ENCODE results near the gene CCDC40. TPM values are rescaled to one million over a fixed set of nuclear protein-coding genes. Genes with fewer than 3 reads are reported as not detected.

CCDC40 gene
- total RNA-seq, 1 experiment from 2014 or later, result 3.8 TPM

DNA sequence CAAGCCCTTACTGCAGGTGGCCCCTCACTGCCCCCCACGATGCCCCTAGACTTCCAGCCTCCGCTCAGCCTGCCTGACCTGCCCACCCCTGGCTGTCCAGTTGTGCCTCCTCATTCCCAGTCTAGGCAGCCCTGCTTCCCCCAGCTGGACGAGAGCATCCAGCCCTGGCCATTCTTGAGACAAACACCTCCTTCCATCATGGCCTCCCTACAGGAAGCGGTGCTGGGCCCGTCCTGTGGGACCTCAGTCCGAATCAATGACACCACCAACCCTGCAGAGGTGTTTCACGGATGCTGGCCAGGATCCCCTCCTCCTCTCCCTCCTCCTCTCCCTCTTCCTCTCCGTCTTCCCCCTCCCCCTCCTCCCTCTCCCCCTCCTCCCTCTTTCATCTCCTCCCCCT, 28.3 kb downstream of the CCDC40 start:
- Histone ChIP-seq H3K27me3 (ENCODE audit: control insufficient read depth, insufficient read depth, low read length) (no peaks in the 10 kb centered on the region), H3K4me3 (ENCODE audit: insufficient read depth, low read depth, low read length) (no peak overlapping the region), H3K36me3 (replicated peaks; ENCODE audit: control insufficient read depth, insufficient read depth, low read length) (no peaks in the 10 kb centered on the region)
- peak; percentile 55 for DNase-seq

DNA sequence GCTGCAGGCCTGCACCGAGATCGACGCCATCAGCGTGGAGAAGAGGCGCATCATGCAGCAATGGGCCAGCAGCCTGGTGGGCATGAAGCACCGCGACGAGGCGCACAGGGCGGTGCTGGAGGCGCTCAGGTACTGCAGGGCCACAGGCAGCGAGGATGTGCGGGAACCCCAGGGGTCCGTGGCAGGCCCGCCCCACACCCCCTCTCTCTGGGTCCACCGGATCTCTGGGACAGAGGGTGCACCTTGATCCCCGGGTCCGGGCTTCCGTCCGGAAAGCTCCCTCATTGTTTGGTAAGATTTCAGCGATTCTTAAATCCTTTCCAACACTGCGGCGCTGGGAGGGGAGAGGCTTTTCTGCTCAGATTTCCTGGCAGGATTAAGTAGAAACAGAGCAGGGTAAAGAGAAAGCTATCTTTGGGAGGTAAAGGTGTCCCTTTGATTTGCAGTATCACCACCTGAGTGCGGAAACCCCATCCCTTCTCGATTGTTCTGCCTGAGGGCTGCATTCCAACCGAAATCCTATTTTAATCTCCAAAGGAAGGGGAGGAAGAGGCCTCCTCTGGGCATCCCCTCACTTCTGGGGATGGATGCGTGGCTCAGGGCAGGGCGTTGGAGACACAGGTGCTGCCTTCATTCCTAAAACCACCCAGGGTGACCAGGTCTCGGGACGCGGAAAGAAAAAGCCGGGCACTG, 29.2 kb downstream of the CCDC40 start:
- H3K36me3 ChIP-seq (replicated peaks; ENCODE audit: control insufficient read depth, insufficient read depth, low read length), result no peaks in the 10 kb centered on the region
- no peak overlapping the region for H3K4me3 ChIP-seq (ENCODE audit: insufficient read depth, low read depth, low read length)
- H3K27me3 ChIP-seq (ENCODE audit: control insufficient read depth, insufficient read depth, low read length), result no peaks in the 10 kb centered on the region
- peak; percentile 86 for DNase-seq

DNA sequence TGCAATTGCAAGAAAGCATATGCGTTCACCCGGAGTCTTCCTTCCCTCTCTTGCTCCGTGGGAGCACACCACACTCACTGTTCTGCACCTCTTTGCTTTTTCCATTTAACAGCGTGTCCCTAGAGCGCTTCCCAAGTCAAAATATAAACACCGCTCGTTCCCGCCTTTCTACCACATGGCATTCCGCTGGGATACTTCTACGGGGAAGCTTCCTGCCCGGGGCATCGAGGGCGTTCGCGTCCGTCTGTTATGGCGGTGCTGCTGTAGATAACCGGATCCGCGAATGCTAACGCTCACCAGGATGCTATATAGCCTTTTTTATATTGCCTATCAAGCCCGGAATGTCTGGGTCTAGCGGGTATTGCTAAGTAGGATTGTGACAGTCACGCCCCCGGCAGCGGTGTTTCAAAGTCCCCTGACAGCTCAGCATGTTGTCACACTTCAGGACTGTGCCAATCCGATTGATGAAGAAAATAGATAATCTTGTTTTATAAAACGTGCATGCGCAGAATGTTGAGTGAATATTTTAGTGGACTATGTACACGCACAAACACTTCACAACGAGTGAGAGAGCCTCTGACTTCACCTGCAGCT, 31.0 kb downstream of the CCDC40 start:
- DNase-seq, result no peak
- Histone ChIP-seq H3K27me3 (ENCODE audit: control insufficient read depth, insufficient read depth, low read length) (no peaks in the 10 kb centered on the region), H3K36me3 (replicated peaks; ENCODE audit: control insufficient read depth, insufficient read depth, low read length) (no peaks in the 10 kb centered on the region), H3K4me3 (ENCODE audit: insufficient read depth, low read depth, low read length) (no peak overlapping the region)

- DNase-seq, result no peak
Observed at GRCh38 chr17:80068301-80069222, 32.1 kb downstream of the CCDC40 start.

DNA sequence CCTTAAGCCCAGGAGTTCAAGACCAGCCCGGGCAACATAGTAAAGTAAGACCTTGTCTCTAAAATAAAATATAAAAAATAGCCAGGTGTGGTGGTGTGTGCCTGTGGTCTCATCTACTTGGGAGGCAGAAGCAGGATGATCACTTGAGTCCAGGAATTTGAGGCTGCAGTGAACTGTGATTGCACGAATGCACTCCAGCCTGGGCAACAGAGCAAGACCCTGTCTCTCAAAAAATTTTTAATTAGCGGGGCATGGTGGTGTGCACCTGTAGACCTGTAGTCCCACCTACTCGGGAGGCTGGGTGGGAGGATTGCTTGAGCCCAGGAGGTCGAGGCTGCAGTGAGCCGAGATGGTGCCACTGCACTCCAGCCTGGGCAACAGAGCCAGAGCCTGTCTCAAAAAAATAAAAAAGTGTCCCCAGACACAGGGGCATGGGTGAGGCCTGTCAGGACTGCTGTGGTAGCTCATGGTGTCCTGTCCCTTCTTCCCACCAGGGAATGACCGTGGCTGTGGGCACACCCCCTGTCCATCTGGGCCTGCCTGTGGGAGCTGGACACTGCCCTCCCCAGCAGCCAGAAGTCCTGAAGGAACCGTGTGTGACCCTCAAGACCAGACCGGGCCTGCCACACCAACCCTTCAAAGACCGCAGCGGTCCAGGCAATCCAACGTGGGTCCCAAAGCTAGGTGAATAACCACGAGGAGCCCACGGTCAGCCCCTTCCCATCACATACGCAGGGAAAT, 34.1 kb downstream of the CCDC40 start:
- Histone ChIP-seq H3K4me3 (ENCODE audit: insufficient read depth, low read depth, low read length) (no peak overlapping the region), H3K27me3 (ENCODE audit: control insufficient read depth, insufficient read depth, low read length) (no peaks in the 10 kb centered on the region), H3K36me3 (replicated peaks; ENCODE audit: control insufficient read depth, insufficient read depth, low read length) (no peaks in the 10 kb centered on the region)
- DNase-seq, result no peak

More at GRCh38 chr17:80068301-80069222, 32.1 kb downstream of the CCDC40 start:
- Histone ChIP-seq H3K27me3 (ENCODE audit: control insufficient read depth, insufficient read depth, low read length) (no peaks in the 10 kb centered on the region), H3K4me3 (ENCODE audit: insufficient read depth, low read depth, low read length) (no peak overlapping the region), H3K36me3 (replicated peaks; ENCODE audit: control insufficient read depth, insufficient read depth, low read length) (no peaks in the 10 kb centered on the region)

GRCh38 chr17:80071116-80071841, 34.8 kb downstream of the CCDC40 start:
- Histone ChIP-seq H3K4me3 (ENCODE audit: insufficient read depth, low read depth, low read length) (no peak overlapping the region), H3K27me3 (ENCODE audit: control insufficient read depth, insufficient read depth, low read length) (no peaks in the 10 kb centered on the region), H3K36me3 (replicated peaks; ENCODE audit: control insufficient read depth, insufficient read depth, low read length) (no peaks in the 10 kb centered on the region)
- no peak for DNase-seq

DNA sequence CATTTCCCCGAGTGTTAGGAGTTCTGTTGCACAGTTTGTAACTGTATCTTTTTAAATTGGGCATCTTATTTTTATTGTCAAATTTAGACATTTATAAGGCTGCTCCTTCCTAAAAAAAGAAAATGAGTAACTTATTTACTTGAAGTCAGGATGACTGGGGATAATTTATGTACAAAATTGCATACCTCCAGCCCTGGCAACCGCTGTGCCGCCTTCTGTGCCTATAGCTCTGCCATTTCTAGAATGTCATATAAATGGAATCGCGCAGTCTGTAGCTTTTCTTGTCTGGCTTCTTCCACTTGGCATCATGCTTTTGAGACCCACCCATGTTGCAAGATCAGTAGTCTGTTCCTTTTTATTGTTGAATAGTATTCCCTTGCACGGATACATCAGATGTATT, 36.0 kb downstream of the CCDC40 start:
- no peak for DNase-seq

DNA sequence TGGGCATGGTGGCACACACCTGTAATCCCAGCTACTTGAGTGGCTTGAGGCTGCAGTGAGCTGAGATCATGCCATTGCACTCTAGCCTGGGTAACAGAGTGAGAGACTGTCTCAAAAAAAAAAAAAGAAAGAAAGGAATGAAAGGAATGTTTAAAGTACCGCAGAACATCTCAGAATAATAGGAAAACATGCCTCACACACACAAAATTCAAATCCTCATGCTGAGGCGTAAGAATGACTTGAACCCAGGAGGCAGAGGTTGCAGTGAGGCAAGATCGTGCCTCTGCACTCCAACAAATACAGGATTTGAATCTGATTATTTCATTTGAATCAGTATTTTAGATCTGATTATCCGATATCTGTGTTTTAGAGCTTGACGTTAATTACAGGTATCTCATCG, 43.6 kb downstream of the CCDC40 start:
- Histone ChIP-seq H3K4me3 (ENCODE audit: insufficient read depth, low read depth, low read length) (no peak overlapping the region), H3K27me3 (ENCODE audit: control insufficient read depth, insufficient read depth, low read length) (no peaks in the 10 kb centered on the region)

More for the DNA sequence above, 36.0 kb downstream of the CCDC40 start:
- no peaks in the 10 kb centered on the region for H3K36me3 ChIP-seq (replicated peaks; ENCODE audit: control insufficient read depth, insufficient read depth, low read length)
- H3K27me3 ChIP-seq (ENCODE audit: control insufficient read depth, insufficient read depth, low read length), result no peaks in the 10 kb centered on the region
- H3K4me3 ChIP-seq (ENCODE audit: insufficient read depth, low read depth, low read length), result no peak overlapping the region

DNA sequence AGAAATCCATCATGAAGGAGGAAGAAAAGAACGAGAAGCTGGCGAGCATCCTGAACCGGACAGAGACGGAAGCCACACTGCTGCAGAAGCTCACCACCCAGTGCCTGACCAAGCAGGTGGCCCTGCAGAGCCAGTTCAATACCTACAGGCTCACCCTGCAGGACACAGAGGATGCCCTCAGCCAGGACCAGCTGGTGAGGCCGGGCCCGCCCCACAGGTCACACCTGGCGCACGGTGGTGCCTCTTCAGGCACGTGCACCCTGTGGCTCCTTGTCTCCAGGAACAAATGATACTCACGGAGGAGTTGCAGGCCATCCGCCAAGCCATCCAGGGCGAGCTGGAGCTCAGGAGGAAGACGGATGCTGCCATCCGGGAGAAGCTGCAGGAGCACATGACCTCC, 45.2 kb downstream of the CCDC40 start:
- no peak for DNase-seq
- no peaks in the 10 kb centered on the region for H3K36me3 ChIP-seq (replicated peaks; ENCODE audit: control insufficient read depth, insufficient read depth, low read length)
- H3K4me3 ChIP-seq (ENCODE audit: insufficient read depth, low read depth, low read length), result no peak overlapping the region
- no peaks in the 10 kb centered on the region for H3K27me3 ChIP-seq (ENCODE audit: control insufficient read depth, insufficient read depth, low read length)

More for the DNA sequence above, 43.6 kb downstream of the CCDC40 start:
- no peak for DNase-seq
- no peaks in the 10 kb centered on the region for H3K36me3 ChIP-seq (replicated peaks; ENCODE audit: control insufficient read depth, insufficient read depth, low read length)

GRCh38 chr17:80082403-80083135, 46.1 kb downstream of the CCDC40 start:
- Histone ChIP-seq H3K27me3 (ENCODE audit: control insufficient read depth, insufficient read depth, low read length) (no peaks in the 10 kb centered on the region), H3K4me3 (ENCODE audit: insufficient read depth, low read depth, low read length) (no peak overlapping the region), H3K36me3 (replicated peaks; ENCODE audit: control insufficient read depth, insufficient read depth, low read length) (no peaks in the 10 kb centered on the region)
- peak; percentile 96 for DNase-seq

- no peaks in the 10 kb centered on the region for H3K27me3 ChIP-seq (ENCODE audit: control insufficient read depth, insufficient read depth, low read length)
Observed at GRCh38 chr17:80083136-80083661, 46.8 kb downstream of the CCDC40 start.

GRCh38 chr17:80084773-80085172, 48.3 kb downstream of the CCDC40 start:
- no peak for DNase-seq
- H3K27me3 ChIP-seq (ENCODE audit: control insufficient read depth, insufficient read depth, low read length), result no peaks in the 10 kb centered on the region
- no peak overlapping the region for H3K4me3 ChIP-seq (ENCODE audit: insufficient read depth, low read depth, low read length)
- H3K36me3 ChIP-seq (replicated peaks; ENCODE audit: control insufficient read depth, insufficient read depth, low read length), result no peaks in the 10 kb centered on the region

More at GRCh38 chr17:80083136-80083661, 46.8 kb downstream of the CCDC40 start:
- H3K36me3 ChIP-seq (replicated peaks; ENCODE audit: control insufficient read depth, insufficient read depth, low read length), result no peaks in the 10 kb centered on the region
- peak; percentile 59 for DNase-seq
- H3K4me3 ChIP-seq (ENCODE audit: insufficient read depth, low read depth, low read length), result no peak overlapping the region

- H3K27me3 ChIP-seq (ENCODE audit: control insufficient read depth, insufficient read depth, low read length), result no peaks in the 10 kb centered on the region
- H3K36me3 ChIP-seq (replicated peaks; ENCODE audit: control insufficient read depth, insufficient read depth, low read length), result no peaks in the 10 kb centered on the region
- no peak overlapping the region for H3K4me3 ChIP-seq (ENCODE audit: insufficient read depth, low read depth, low read length)
- DNase-seq, result no peak
Observed at GRCh38 chr17:80086081-80086480, 49.6 kb downstream of the CCDC40 start.

Measured in H7 (cell line).